ENCODE results near the gene REXO4.

REXO4 gene

DNA sequence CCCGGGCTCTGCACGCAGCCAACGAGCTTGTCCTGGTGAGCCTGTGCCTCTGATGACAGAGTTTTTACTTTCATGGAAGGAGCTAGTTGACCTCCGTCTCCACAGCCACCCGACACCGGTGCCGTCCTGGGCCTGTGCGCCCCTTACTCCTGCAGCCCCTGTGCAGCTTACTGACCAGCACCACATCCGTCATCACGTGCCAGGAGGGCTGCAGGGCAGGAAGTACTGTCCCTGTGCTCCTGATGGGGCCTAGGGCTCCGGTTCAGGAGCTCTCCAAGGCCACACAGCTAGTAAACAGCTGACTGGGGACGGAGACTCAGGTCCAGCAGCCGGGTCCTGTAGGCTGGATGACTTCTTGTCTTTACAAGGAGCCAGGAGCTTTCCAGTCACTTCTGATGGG, 31.5 kb downstream of the REXO4 start:
- Histone ChIP-seq H3K9me2 (replicated peaks; ENCODE audit: low read depth, low read length) (no peaks in the 10 kb centered on the region), H3K4me3 (ENCODE audit: low read length, poor library complexity, severe bottlenecking) (no peak overlapping the region), H3F3A (ENCODE audit: low read depth) (no peaks in the 10 kb centered on the region), H3K9ac (ENCODE audit: low read depth, low read length, poor library complexity, severe bottlenecking) (no peak overlapping the region), H3K4me1 (ENCODE audit: insufficient read depth, low read length, poor library complexity, severe bottlenecking) (no peaks in the 10 kb centered on the region), H3K9me3 (ENCODE audit: insufficient read depth, low read depth, low read length) (no peaks in the 10 kb centered on the region), H3K4me2 (ENCODE audit: low read depth, low read length, poor library complexity, severe bottlenecking) (no peak overlapping the region), H2AFZ (ENCODE audit: low read length) (no peak overlapping the region), H4K20me1 (ENCODE audit: insufficient read depth, low read length, poor library complexity, severe bottlenecking) (no peaks in the 10 kb centered on the region), H3K36me3 (ENCODE audit: insufficient read depth, low read length) (no peaks in the 10 kb centered on the region), H3K79me2 (ENCODE audit: insufficient read depth, low read length) (no peaks in the 10 kb centered on the region), H3K27me3 (ENCODE audit: insufficient read depth, low read length, poor library complexity, severe bottlenecking) (no peaks in the 10 kb centered on the region)
- no peak for TF ChIP-seq EZH2phosphoT487 (IDR thresholded peaks at IDR 0.05; ENCODE audit: borderline replicate concordance)

GRCh38 chr9:133385452-133385851, 32.4 kb downstream of the REXO4 start:
- H3K27me3 ChIP-seq (ENCODE audit: insufficient read depth, low read length, poor library complexity, severe bottlenecking), result no peaks in the 10 kb centered on the region
- no peaks in the 10 kb centered on the region for H3K36me3 ChIP-seq (ENCODE audit: insufficient read depth, low read length)
- H3K79me2 ChIP-seq (ENCODE audit: insufficient read depth, low read length), result no peaks in the 10 kb centered on the region
- no peaks in the 10 kb centered on the region for H3K9me2 ChIP-seq (replicated peaks; ENCODE audit: low read depth, low read length)
- H4K20me1 ChIP-seq (ENCODE audit: insufficient read depth, low read length, poor library complexity, severe bottlenecking), result no peaks in the 10 kb centered on the region
- no peaks in the 10 kb centered on the region for H3F3A ChIP-seq (ENCODE audit: low read depth)
- no peak overlapping the region for H2AFZ ChIP-seq (ENCODE audit: low read length)
- no peak overlapping the region for H3K4me2 ChIP-seq (ENCODE audit: low read depth, low read length, poor library complexity, severe bottlenecking)
- H3K9me3 ChIP-seq (ENCODE audit: insufficient read depth, low read depth, low read length), result no peaks in the 10 kb centered on the region
- TF ChIP-seq EZH2phosphoT487 (IDR thresholded peaks at IDR 0.05; ENCODE audit: borderline replicate concordance) (no peak), CTCF (conservative IDR thresholded peaks at IDR 0.05; ENCODE audit: low read length) (no peak)
- no peak overlapping the region for H3K4me3 ChIP-seq (ENCODE audit: low read length, poor library complexity, severe bottlenecking)
- H3K9ac ChIP-seq (ENCODE audit: low read depth, low read length, poor library complexity, severe bottlenecking), result no peak overlapping the region
- no peaks in the 10 kb centered on the region for H3K4me1 ChIP-seq (ENCODE audit: insufficient read depth, low read length, poor library complexity, severe bottlenecking)

DNA sequence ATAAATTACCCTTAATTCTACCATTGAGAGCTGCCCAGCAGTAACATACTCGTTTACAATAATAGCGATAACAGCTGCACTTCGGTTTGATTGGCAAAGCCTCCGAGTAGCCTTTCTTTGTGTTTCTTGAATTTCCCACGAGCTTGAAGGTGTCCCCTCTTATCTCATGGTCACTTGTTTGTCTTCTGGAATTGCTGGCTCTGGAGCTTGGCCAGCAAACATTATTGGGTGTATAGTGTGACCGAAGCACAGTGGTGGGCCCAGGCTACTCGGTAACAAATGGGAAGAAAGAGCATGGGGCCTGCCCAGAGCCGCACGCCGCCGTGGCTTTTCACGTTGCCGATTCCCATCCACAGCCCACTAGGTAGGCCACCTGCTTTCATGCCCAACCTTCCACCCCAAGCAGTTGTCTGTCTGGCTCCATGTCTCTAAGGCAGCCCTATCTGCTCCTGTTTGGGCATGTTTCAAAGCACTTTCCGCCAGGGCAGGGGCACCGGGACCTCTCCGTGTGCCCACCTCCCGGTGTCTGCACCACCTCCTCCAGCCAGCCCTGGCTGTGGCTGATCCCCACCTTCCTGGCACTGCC, 33.0 kb downstream of the REXO4 start:
- Histone ChIP-seq H4K20me1 (ENCODE audit: insufficient read depth, low read length, poor library complexity, severe bottlenecking) (no peaks in the 10 kb centered on the region), H3K79me2 (ENCODE audit: insufficient read depth, low read length) (no peaks in the 10 kb centered on the region), H3K27me3 (ENCODE audit: insufficient read depth, low read length, poor library complexity, severe bottlenecking) (no peaks in the 10 kb centered on the region), H2AFZ (ENCODE audit: low read length) (no peak overlapping the region), H3K4me1 (ENCODE audit: insufficient read depth, low read length, poor library complexity, severe bottlenecking) (no peaks in the 10 kb centered on the region), H3K9me3 (ENCODE audit: insufficient read depth, low read depth, low read length) (no peaks in the 10 kb centered on the region), H3K4me2 (ENCODE audit: low read depth, low read length, poor library complexity, severe bottlenecking) (no peak overlapping the region), H3K4me3 (ENCODE audit: low read length, poor library complexity, severe bottlenecking) (no peak overlapping the region), H3K9ac (ENCODE audit: low read depth, low read length, poor library complexity, severe bottlenecking) (no peak overlapping the region), H3K36me3 (ENCODE audit: insufficient read depth, low read length) (no peaks in the 10 kb centered on the region), H3F3A (ENCODE audit: low read depth) (no peaks in the 10 kb centered on the region), H3K9me2 (replicated peaks; ENCODE audit: low read depth, low read length) (no peaks in the 10 kb centered on the region)
- no peak for TF ChIP-seq EZH2phosphoT487 (IDR thresholded peaks at IDR 0.05; ENCODE audit: borderline replicate concordance)
- no peak for TF ChIP-seq CTCF (conservative IDR thresholded peaks at IDR 0.05; ENCODE audit: low read length)

DNA sequence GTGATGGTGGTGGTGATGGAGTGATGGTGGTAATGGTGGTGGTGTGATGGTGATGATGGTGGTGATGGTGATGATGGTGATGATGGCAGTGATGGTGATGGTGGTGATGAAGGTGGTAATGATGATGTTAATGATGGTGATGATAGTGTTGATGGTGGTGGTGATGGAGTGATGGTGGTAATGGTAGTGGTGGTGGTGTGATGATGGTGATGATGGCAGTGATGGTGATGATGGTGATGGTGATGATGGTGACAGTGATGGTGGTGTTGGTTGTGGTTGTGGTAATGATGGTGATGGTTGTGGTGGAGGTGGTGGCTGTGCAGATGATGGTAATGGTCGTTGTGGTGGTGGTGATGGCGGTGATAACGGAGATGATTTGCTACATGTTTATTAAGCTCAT, 34.4 kb downstream of the REXO4 start:
- Histone ChIP-seq H3K4me3 (ENCODE audit: low read length, poor library complexity, severe bottlenecking) (no peak overlapping the region), H3K79me2 (ENCODE audit: insufficient read depth, low read length) (no peaks in the 10 kb centered on the region), H3K9me2 (replicated peaks; ENCODE audit: low read depth, low read length) (no peaks in the 10 kb centered on the region), H3K36me3 (ENCODE audit: insufficient read depth, low read length) (no peaks in the 10 kb centered on the region), H4K20me1 (ENCODE audit: insufficient read depth, low read length, poor library complexity, severe bottlenecking) (no peaks in the 10 kb centered on the region), H3F3A (ENCODE audit: low read depth) (no peaks in the 10 kb centered on the region), H3K9ac (ENCODE audit: low read depth, low read length, poor library complexity, severe bottlenecking) (no peak overlapping the region), H3K4me2 (ENCODE audit: low read depth, low read length, poor library complexity, severe bottlenecking) (no peak overlapping the region), H2AFZ (ENCODE audit: low read length) (no peak overlapping the region), H3K4me1 (ENCODE audit: insufficient read depth, low read length, poor library complexity, severe bottlenecking) (peaks cover 3% of the 10 kb centered on the region), H3K27me3 (ENCODE audit: insufficient read depth, low read length, poor library complexity, severe bottlenecking) (no peaks in the 10 kb centered on the region), H3K9me3 (ENCODE audit: insufficient read depth, low read depth, low read length) (no peaks in the 10 kb centered on the region)
- TF ChIP-seq EZH2phosphoT487 (IDR thresholded peaks at IDR 0.05; ENCODE audit: borderline replicate concordance) (no peak), CTCF (conservative IDR thresholded peaks at IDR 0.05; ENCODE audit: low read length) (no peak)
